Activated CD4-positive, alpha-beta T cell treated with anti-CD3 and anti-CD28 coated beads, Interleukin-2, Interleukin-6, amounts not matched to agents 100 ng/mL and 50 ng/mL, durations not matched to agents 16 hours and 8 hours (primary cell): Measurements from ENCODE around the gene CSNK1G1.
"Not testable (repeated sequence)": the region's sequence is repeated elsewhere in the genome, so short reads cannot be mapped to it uniquely, and the experiment has no call there.

Experiments used
- DNase-seq: peaks from one replicate; pipeline ENCODE4 v3.0.0-alpha.2; 2020

Gene CSNK1G1

GRCh38 chr15:64355944-64356709 lies at the start of gene CSNK1G1:
Gene CSNK1G1 (minus strand): TSS chr15:64356173. CDS start chr15:64300499, 55,674 bp downstream.
- peak; percentile 95 for DNase-seq

GRCh38 chr15:64400583-64400982 lies 44.6 kb upstream of the CSNK1G1 start:
- DNase-seq = no peak

GRCh38 chr15:64398575-64398974 lies 42.6 kb upstream of the CSNK1G1 start:
- DNase-seq = no peak

GRCh38 chr15:64396789-64397188 lies 40.8 kb upstream of the CSNK1G1 start:
- no peak for DNase-seq

GRCh38 chr15:64392471-64392870 lies 36.5 kb upstream of the CSNK1G1 start:
- not testable (repeated sequence) for DNase-seq

- DNase-seq = no peak
These were observed 33.1 kb upstream of the CSNK1G1 start for GRCh38 chr15:64389036-64389435.

- peak; percentile 97 for DNase-seq
These were observed 31.7 kb upstream of the CSNK1G1 start, which contains the start of gene TRIP4 for GRCh38 chr15:64387562-64388168. Gene TRIP4 (plus strand): TSS chr15:64387836. CDS start chr15:64387864, 28 bp downstream.

- DNase-seq = no peak
These were observed 30.3 kb upstream of the CSNK1G1 start for GRCh38 chr15:64386291-64386690.

- DNase-seq = no peak
These were observed 27.8 kb upstream of the CSNK1G1 start for GRCh38 chr15:64383760-64384159.

GRCh38 chr15:64381000-64381751 lies 25.2 kb upstream of the CSNK1G1 start, which contains the start of gene PCLAF:
Gene PCLAF (minus strand): TSS chr15:64381441. CDS start chr15:64381371, 70 bp downstream.
- DNase-seq = peak; percentile 99

GRCh38 chr15:64380130-64380870 lies 24.3 kb upstream of the CSNK1G1 start:
- DNase-seq = not testable (repeated sequence)

GRCh38 chr15:64379216-64379960 lies 23.4 kb upstream of the CSNK1G1 start:
- DNase-seq = no peak

- no peak for DNase-seq
These were observed 17.4 kb upstream of the CSNK1G1 start for GRCh38 chr15:64373360-64373759.

- DNase-seq = not testable (repeated sequence)
These were observed 15.4 kb upstream of the CSNK1G1 start for GRCh38 chr15:64371383-64371782.

GRCh38 chr15:64369078-64369607 lies 13.2 kb upstream of the CSNK1G1 start:
- DNase-seq = no peak

GRCh38 chr15:64361259-64361658 lies 5.3 kb upstream of the CSNK1G1 start:
- no peak for DNase-seq

- no peak for DNase-seq
These were observed 702 bp upstream of the CSNK1G1 start for GRCh38 chr15:64356710-64357040.

- peak; percentile 36 for DNase-seq
These were observed 527 bp downstream of the CSNK1G1 start for GRCh38 chr15:64355348-64355943.

GRCh38 chr15:64354688-64355344 lies 1.2 kb downstream of the CSNK1G1 start:
- no peak for DNase-seq

- no peak for DNase-seq
These were observed 4.7 kb downstream of the CSNK1G1 start for GRCh38 chr15:64351265-64351664.

- DNase-seq = no peak
These were observed 6.6 kb downstream of the CSNK1G1 start for GRCh38 chr15:64349375-64349774.
